GM23338 (cell line): ENCODE measurements around the gene PCDHGB1. TPM values are rescaled to one million over a fixed set of nuclear protein-coding genes. Genes with fewer than 3 reads are reported as not detected.

ENCODE experiments used
- ATAC-seq: fragments of 200-7000 bp; cut with Tn5 transposase; 3 replicates; pipeline ENCODE4 v1.9.1; 2020
- DNase-seq: peaks from one replicate; pipeline ENCODE4 v3.0.0-alpha.2; 2015; ENCODE audit warnings: low spot score
- H2AFZ ChIP-seq: fragments of 200-600 bp; sonication (generic); 2 replicates; pipeline ENCODE4 v1.8.0; 2016; ENCODE audit warnings: antibody characterized with exemption, mild to moderate bottlenecking, moderate library complexity
- H3F3A ChIP-seq: fragments of 200-600 bp; sonication (generic); replicated peaks from 2 replicates; pipeline ENCODE4 v1.8.0; 2017; ENCODE audit warnings: antibody characterized with exemption, mixed run types, low read depth
- H3K27ac ChIP-seq: fragments of 200-600 bp; sonication (generic); 2 replicates; pipeline ENCODE4 v1.6.1; 2016; ENCODE audit warnings: low read depth
- H3K27me3 ChIP-seq: fragments of 200-600 bp; sonication (generic); 2 replicates; pipeline ENCODE4 v1.8.0; 2016; ENCODE audit warnings: mild to moderate bottlenecking, mixed run types, moderate library complexity; ENCODE audit not compliant: insufficient read depth
- H3K36me3 ChIP-seq: fragments of 200-600 bp; sonication (generic); 2 replicates; pipeline ENCODE4 v1.8.0; 2016; ENCODE audit warnings: mild to moderate bottlenecking; ENCODE audit not compliant: insufficient read depth
- H3K4me1 ChIP-seq: fragments of 200-600 bp; sonication (generic); 2 replicates; pipeline ENCODE4 v1.8.0; 2016; ENCODE audit warnings: mild to moderate bottlenecking, moderate library complexity; ENCODE audit not compliant: insufficient read depth
- H3K4me2 ChIP-seq: fragments of 200-600 bp; sonication (generic); 2 replicates; pipeline ENCODE4 v1.7.1; 2017; ENCODE audit warnings: mixed run types
- H3K4me3 ChIP-seq: fragments of 200-600 bp; sonication (generic); 2 replicates; pipeline ENCODE4 v1.6.1; 2016; ENCODE audit warnings: mixed run types
- H3K79me2 ChIP-seq: fragments of 200-600 bp; sonication (generic); replicated peaks from 2 replicates; pipeline ENCODE4 v1.8.0; 2017; ENCODE audit warnings: mild to moderate bottlenecking; ENCODE audit not compliant: insufficient read depth
- H3K9me2 ChIP-seq: fragments of 200-600 bp; sonication (generic); 2 replicates; pipeline ENCODE4 v1.8.0; 2017; ENCODE audit not compliant: insufficient read depth
- H4K20me1 ChIP-seq: fragments of 200-600 bp; sonication (generic); replicated peaks from 2 replicates; pipeline ENCODE4 v1.8.0; 2017; ENCODE audit warnings: mild to moderate bottlenecking; ENCODE audit not compliant: insufficient read depth
- H3K27ac Mint-ChIP-seq: 2 replicates; pipeline ENCODE4 v1.8.0; 2020; ENCODE audit warnings: inconsistent platforms, mild to moderate bottlenecking, moderate library complexity, mixed read lengths
- H3K27me3 Mint-ChIP-seq: 3 replicates; pipeline ENCODE4 v1.8.0; 2022; ENCODE audit warnings: low read depth, mild to moderate bottlenecking, moderate library complexity, mixed read lengths, inconsistent platforms; ENCODE audit not compliant: insufficient read depth, poor library complexity
- H3K36me3 Mint-ChIP-seq: 3 replicates; pipeline ENCODE4 v1.8.0; 2021; ENCODE audit warnings: low read depth, mild to moderate bottlenecking, inconsistent platforms, moderate library complexity, mixed read lengths
- H3K4me1 Mint-ChIP-seq: 3 replicates; pipeline ENCODE4 v1.8.0; 2020; ENCODE audit warnings: mild to moderate bottlenecking, inconsistent platforms, mixed read lengths
- H3K4me3 Mint-ChIP-seq: 3 replicates; pipeline ENCODE4 v1.8.0; 2021; ENCODE audit warnings: moderate library complexity, mild to moderate bottlenecking, inconsistent platforms, mixed read lengths
- H3K9me3 Mint-ChIP-seq: 3 replicates; pipeline ENCODE4 v1.8.0; 2020; ENCODE audit warnings: moderate library complexity, mild to moderate bottlenecking, inconsistent platforms, mixed read lengths
- CREB1 ChIP-seq: fragments of 250-450 bp; sonication (Bioruptor Pico); IDR thresholded peaks from 2 replicates; pipeline ENCODE4 v1.5.0; 2020; ENCODE audit warnings: low read depth, mild to moderate bottlenecking, moderate library complexity
- EZH2 ChIP-seq: fragments of 200-600 bp; sonication (generic); IDR thresholded peaks from one replicate; pipeline ENCODE4 v1.8.0; 2017; ENCODE audit warnings: antibody characterized with exemption, mild to moderate bottlenecking, low read depth; ENCODE audit not compliant: unreplicated experiment
- EZH2phosphoT487 ChIP-seq: fragments of 200-600 bp; sonication (generic); IDR thresholded peaks from one replicate; pipeline ENCODE4 v1.8.1; 2018; ENCODE audit warnings: antibody characterized with exemption; ENCODE audit not compliant: unreplicated experiment
- JUNB ChIP-seq: IDR thresholded peaks from one replicate; pipeline ENCODE4 v1.6.1; 2016; ENCODE audit warnings: antibody characterized with exemption; ENCODE audit not compliant: unreplicated experiment
- NANOG ChIP-seq: IDR thresholded peaks from 2 replicates; pipeline ENCODE4 v1.6.1; 2016; ENCODE audit warnings: antibody characterized with exemption, borderline replicate concordance
- POLR2AphosphoS5 ChIP-seq: IDR thresholded peaks from 2 replicates; pipeline ENCODE4 v1.6.1; 2016; ENCODE audit warnings: antibody characterized with exemption, low read depth
- STAT1 ChIP-seq: IDR thresholded peaks from one replicate; pipeline ENCODE4 v1.6.1; 2016; ENCODE audit warnings: antibody characterized with exemption; ENCODE audit not compliant: unreplicated experiment
- ZNF114 ChIP-seq: fragments of 250-450 bp; sonication (Bioruptor Pico); IDR thresholded peaks from 2 replicates; pipeline ENCODE4 v1.5.0; 2020; ENCODE audit warnings: mild to moderate bottlenecking, moderate library complexity
- ZNF331 ChIP-seq: fragments of 250-450 bp; sonication (Bioruptor Pico); IDR thresholded peaks from 2 replicates; pipeline ENCODE4 v1.5.0; 2020; ENCODE audit warnings: low read depth, mild to moderate bottlenecking, moderate library complexity
- ZNF462 ChIP-seq: fragments of 250-450 bp; sonication (Bioruptor Pico); IDR thresholded peaks from 2 replicates; pipeline ENCODE4 v1.5.0; 2020; ENCODE audit warnings: mild to moderate bottlenecking, moderate library complexity
- polyA plus RNA-seq: library from polyadenylated mRNA; unstranded; fragments of >200 nt; fragmentation: Nextera tagmentation; extraction: Ambion mirVana; gene quantifications from 2 replicates; pipeline ENCODE4 v1.2.1, GENCODE V29; 2016
- total RNA-seq: library from RNA; depleted of rRNA; stranded (reverse); fragments of >200 nt; shearing (Covaris generic); gene quantifications from 2 replicates; pipeline ENCODE4 v1.2.3, GENCODE V29; 2014
- TF ChIP-seq, protein P1 (sequence below): IDR thresholded peaks from 2 replicates; pipeline ENCODE4 v1.6.1; 2016; ENCODE audit warnings: antibody characterized with exemption
- TF ChIP-seq, protein P2 (sequence below): IDR thresholded peaks from one replicate; pipeline ENCODE4 v1.6.1; 2018; ENCODE audit warnings: antibody characterized with exemption; ENCODE audit not compliant: unreplicated experiment
- TF ChIP-seq, protein P3 (sequence below), 2 experiments: fragments of 200-600 bp in 1 of 2; sonication (generic) in 1 of 2; conservative IDR thresholded peaks; 2 replicates each; pipeline versions ENCODE4 v1.5.1 to v1.6.1; 2016 to 2017; ENCODE audit warnings: antibody characterized with exemption in 2 of 2, low read depth in 2 of 2, mild to moderate bottlenecking in 2 of 2, moderate library complexity in 1 of 2

The PCDHGB1 gene
- total and polyA plus RNA-seq, 2 experiments from 2014 or later, result 0.74 to 9.1 TPM

- no peaks in the 10 kb centered on the region for H3F3A ChIP-seq
- H3K79me2 ChIP-seq, result no peaks in the 10 kb centered on the region
- H3K4me1 ChIP-seq, result no peaks in the 10 kb centered on the region
- H3K27me3 ChIP-seq, result no peaks in the 10 kb centered on the region
- H3K27me3 Mint-ChIP-seq, result peaks cover 7% of the 10 kb centered on the region
- H3K4me3 Mint-ChIP-seq, result no peak overlapping the region
- no peak overlapping the region for H2AFZ ChIP-seq
- DNase-seq (no peak), ATAC-seq (no peak)
- H3K36me3 ChIP-seq, result no peaks in the 10 kb centered on the region
- TF ChIP-seq, protein P1, sequence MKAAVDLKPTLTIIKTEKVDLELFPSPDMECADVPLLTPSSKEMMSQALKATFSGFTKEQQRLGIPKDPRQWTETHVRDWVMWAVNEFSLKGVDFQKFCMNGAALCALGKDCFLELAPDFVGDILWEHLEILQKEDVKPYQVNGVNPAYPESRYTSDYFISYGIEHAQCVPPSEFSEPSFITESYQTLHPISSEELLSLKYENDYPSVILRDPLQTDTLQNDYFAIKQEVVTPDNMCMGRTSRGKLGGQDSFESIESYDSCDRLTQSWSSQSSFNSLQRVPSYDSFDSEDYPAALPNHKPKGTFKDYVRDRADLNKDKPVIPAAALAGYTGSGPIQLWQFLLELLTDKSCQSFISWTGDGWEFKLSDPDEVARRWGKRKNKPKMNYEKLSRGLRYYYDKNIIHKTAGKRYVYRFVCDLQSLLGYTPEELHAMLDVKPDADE, result no peak
- TF ChIP-seq, protein P2, sequence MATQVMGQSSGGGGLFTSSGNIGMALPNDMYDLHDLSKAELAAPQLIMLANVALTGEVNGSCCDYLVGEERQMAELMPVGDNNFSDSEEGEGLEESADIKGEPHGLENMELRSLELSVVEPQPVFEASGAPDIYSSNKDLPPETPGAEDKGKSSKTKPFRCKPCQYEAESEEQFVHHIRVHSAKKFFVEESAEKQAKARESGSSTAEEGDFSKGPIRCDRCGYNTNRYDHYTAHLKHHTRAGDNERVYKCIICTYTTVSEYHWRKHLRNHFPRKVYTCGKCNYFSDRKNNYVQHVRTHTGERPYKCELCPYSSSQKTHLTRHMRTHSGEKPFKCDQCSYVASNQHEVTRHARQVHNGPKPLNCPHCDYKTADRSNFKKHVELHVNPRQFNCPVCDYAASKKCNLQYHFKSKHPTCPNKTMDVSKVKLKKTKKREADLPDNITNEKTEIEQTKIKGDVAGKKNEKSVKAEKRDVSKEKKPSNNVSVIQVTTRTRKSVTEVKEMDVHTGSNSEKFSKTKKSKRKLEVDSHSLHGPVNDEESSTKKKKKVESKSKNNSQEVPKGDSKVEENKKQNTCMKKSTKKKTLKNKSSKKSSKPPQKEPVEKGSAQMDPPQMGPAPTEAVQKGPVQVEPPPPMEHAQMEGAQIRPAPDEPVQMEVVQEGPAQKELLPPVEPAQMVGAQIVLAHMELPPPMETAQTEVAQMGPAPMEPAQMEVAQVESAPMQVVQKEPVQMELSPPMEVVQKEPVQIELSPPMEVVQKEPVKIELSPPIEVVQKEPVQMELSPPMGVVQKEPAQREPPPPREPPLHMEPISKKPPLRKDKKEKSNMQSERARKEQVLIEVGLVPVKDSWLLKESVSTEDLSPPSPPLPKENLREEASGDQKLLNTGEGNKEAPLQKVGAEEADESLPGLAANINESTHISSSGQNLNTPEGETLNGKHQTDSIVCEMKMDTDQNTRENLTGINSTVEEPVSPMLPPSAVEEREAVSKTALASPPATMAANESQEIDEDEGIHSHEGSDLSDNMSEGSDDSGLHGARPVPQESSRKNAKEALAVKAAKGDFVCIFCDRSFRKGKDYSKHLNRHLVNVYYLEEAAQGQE, result no peak
- TF ChIP-seq STAT1 (no peak), JUNB (no peak), ZNF462 (no peak), EZH2 (no peak), ZNF114 (CRISPR knock-in tag) (no peak), POLR2AphosphoS5 (no peak), NANOG (no peak), EZH2phosphoT487 (no peak), CREB1 (CRISPR knock-in tag) (no peak), ZNF331 (CRISPR knock-in tag) (no peak)
- TF ChIP-seq, protein P3, sequence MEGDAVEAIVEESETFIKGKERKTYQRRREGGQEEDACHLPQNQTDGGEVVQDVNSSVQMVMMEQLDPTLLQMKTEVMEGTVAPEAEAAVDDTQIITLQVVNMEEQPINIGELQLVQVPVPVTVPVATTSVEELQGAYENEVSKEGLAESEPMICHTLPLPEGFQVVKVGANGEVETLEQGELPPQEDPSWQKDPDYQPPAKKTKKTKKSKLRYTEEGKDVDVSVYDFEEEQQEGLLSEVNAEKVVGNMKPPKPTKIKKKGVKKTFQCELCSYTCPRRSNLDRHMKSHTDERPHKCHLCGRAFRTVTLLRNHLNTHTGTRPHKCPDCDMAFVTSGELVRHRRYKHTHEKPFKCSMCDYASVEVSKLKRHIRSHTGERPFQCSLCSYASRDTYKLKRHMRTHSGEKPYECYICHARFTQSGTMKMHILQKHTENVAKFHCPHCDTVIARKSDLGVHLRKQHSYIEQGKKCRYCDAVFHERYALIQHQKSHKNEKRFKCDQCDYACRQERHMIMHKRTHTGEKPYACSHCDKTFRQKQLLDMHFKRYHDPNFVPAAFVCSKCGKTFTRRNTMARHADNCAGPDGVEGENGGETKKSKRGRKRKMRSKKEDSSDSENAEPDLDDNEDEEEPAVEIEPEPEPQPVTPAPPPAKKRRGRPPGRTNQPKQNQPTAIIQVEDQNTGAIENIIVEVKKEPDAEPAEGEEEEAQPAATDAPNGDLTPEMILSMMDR (conservative IDR thresholded peaks at IDR 0.05; ENCODE audit: low read depth in 2 of 2), result no peak
- no peak overlapping the region for H3K27ac ChIP-seq
- H4K20me1 ChIP-seq, result 0 out of 2 replicates have a peak, but pooled peaks cover 6% of the 10 kb centered on the region
- H3K9me2 ChIP-seq, result no peaks in the 10 kb centered on the region
- no peak overlapping the region for H3K27ac Mint-ChIP-seq
- peaks cover 16% of the 10 kb centered on the region; the same call in 2 of the 3 replicates for H3K36me3 Mint-ChIP-seq
- peaks cover 38% of the 10 kb centered on the region for H3K9me3 Mint-ChIP-seq
- no peak overlapping the region for H3K4me2 ChIP-seq
- H3K4me1 Mint-ChIP-seq, result no peaks in the 10 kb centered on the region
- no peak overlapping the region for H3K4me3 ChIP-seq
Observed at GRCh38 chr5:141306630-141307029, 43.3 kb upstream of the PCDHGB1 start.
